HL-60 (cell line): ENCODE data around the gene PCSK1.

Experiments used
- DNase-seq, 2 experiments: peaks; one replicate each; pipeline ENCODE4 v3.0.0-alpha.2; 2010 to 2020; ENCODE audit warnings: low read depth in 1 of 2, low spot score in 1 of 2
- H3K27ac ChIP-seq: fragments of 250-450 bp; sonication (Bioruptor Pico); replicated peaks from 2 replicates; pipeline ENCODE4 v1.5.1; 2020; ENCODE audit warnings: mild to moderate bottlenecking, moderate library complexity
- H3K27me3 ChIP-seq: fragments of 250-450 bp; sonication (Bioruptor Pico); 2 replicates; pipeline ENCODE4 v1.5.1; 2021; ENCODE audit warnings: mild to moderate bottlenecking, moderate library complexity; ENCODE audit not compliant: insufficient read depth, poor library complexity, severe bottlenecking
- H3K4me3 ChIP-seq: replicated peaks from 2 replicates; pipeline ENCODE4 v1.5.1; 2011; ENCODE audit warnings: mild to moderate bottlenecking, control low read depth, low read length; ENCODE audit not compliant: insufficient read depth
- GABPA ChIP-seq: IDR thresholded peaks from 2 replicates; pipeline ENCODE4 v1.6.1; 2012; ENCODE audit warnings: low read depth
- POLR2AphosphoS5 ChIP-seq: IDR thresholded peaks from 2 replicates; pipeline ENCODE4 v1.6.1; 2012; ENCODE audit warnings: low read depth
- SPI1 ChIP-seq: IDR thresholded peaks from 2 replicates; pipeline ENCODE4 v1.6.1; 2012; ENCODE audit warnings: low read depth, mild to moderate bottlenecking, borderline replicate concordance
- TF ChIP-seq, protein P1 (sequence below): IDR thresholded peaks from one replicate; pipeline ENCODE4 v1.5.1; 2011; ENCODE audit warnings: low read length, control low read depth, inconsistent platforms; ENCODE audit not compliant: insufficient read depth
- TF ChIP-seq, protein P2 (sequence below): IDR thresholded peaks from 2 replicates; pipeline ENCODE4 v1.6.1; 2012; ENCODE audit warnings: low read depth; ENCODE audit not compliant: insufficient replicate concordance

Gene PCSK1

DNA sequence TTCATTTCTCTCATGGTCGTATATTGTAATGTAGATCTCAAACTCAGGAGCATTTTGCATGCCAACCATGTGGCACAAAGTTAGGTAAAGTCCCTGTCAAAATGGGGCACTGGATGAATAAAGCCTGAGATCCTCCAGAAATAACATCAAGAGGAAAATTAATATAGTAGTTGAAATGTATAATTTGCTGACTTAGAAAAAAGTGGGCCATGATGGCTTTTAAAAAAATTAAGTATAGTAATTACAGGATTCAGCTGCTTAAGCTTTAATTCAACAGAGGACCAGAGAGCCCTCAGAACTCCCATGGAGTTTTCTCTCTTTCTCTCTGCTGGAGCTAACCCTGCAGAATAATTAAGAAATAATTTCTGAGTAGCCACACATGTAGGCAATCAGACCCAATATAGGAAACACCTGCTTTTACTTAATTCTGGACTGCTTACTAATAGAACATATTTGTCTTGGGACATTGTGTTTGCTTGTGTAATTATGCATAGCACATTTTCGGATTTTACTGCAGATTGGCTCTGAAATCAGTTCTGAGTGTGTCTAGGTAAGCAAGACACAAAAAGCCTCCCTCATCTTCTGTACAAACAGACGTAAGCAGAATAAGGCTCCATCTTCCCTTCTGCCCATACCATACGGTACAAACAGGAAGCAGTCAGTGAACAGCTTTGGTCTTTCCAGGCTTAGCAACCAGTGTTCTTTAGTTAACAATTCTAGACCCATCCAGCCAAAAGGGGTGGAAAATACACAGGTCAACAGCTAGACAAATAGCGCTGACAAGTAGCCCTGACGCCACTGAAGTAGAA lies 26.5 kb upstream of the PCSK1 start:
- Histone ChIP-seq H3K27ac (no peak overlapping the region), H3K4me3 (no peak overlapping the region), H3K27me3 (no peaks in the 10 kb centered on the region)
- DNase-seq, result no peak
- no peak for TF ChIP-seq GABPA
- TF ChIP-seq SPI1, result no peak
- TF ChIP-seq, protein P1, sequence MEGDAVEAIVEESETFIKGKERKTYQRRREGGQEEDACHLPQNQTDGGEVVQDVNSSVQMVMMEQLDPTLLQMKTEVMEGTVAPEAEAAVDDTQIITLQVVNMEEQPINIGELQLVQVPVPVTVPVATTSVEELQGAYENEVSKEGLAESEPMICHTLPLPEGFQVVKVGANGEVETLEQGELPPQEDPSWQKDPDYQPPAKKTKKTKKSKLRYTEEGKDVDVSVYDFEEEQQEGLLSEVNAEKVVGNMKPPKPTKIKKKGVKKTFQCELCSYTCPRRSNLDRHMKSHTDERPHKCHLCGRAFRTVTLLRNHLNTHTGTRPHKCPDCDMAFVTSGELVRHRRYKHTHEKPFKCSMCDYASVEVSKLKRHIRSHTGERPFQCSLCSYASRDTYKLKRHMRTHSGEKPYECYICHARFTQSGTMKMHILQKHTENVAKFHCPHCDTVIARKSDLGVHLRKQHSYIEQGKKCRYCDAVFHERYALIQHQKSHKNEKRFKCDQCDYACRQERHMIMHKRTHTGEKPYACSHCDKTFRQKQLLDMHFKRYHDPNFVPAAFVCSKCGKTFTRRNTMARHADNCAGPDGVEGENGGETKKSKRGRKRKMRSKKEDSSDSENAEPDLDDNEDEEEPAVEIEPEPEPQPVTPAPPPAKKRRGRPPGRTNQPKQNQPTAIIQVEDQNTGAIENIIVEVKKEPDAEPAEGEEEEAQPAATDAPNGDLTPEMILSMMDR, result no peak

DNA sequence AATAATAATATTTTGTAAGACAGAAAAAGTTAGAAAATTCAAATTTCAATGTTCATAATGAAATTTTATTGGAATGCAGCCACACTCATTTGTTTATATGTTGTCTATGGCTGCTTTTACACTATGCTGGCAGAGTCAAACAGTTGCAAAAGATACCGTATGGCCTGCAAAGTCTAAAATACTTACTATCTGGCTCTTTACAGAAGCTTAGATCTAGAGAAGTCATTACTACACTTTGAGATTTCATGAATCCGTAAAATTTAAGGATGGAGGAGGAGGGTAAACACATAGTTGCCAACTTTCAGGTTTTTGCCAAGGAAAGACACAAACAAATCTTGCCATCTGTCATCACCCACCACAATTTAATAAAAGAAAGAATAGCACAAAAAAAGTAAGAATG lies 25.1 kb upstream of the PCSK1 start:
- Histone ChIP-seq H3K4me3 (no peak overlapping the region), H3K27ac (no peak overlapping the region), H3K27me3 (no peaks in the 10 kb centered on the region)
- TF ChIP-seq, protein P1, result no peak
- TF ChIP-seq, protein P2, sequence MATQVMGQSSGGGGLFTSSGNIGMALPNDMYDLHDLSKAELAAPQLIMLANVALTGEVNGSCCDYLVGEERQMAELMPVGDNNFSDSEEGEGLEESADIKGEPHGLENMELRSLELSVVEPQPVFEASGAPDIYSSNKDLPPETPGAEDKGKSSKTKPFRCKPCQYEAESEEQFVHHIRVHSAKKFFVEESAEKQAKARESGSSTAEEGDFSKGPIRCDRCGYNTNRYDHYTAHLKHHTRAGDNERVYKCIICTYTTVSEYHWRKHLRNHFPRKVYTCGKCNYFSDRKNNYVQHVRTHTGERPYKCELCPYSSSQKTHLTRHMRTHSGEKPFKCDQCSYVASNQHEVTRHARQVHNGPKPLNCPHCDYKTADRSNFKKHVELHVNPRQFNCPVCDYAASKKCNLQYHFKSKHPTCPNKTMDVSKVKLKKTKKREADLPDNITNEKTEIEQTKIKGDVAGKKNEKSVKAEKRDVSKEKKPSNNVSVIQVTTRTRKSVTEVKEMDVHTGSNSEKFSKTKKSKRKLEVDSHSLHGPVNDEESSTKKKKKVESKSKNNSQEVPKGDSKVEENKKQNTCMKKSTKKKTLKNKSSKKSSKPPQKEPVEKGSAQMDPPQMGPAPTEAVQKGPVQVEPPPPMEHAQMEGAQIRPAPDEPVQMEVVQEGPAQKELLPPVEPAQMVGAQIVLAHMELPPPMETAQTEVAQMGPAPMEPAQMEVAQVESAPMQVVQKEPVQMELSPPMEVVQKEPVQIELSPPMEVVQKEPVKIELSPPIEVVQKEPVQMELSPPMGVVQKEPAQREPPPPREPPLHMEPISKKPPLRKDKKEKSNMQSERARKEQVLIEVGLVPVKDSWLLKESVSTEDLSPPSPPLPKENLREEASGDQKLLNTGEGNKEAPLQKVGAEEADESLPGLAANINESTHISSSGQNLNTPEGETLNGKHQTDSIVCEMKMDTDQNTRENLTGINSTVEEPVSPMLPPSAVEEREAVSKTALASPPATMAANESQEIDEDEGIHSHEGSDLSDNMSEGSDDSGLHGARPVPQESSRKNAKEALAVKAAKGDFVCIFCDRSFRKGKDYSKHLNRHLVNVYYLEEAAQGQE, result no peak
- DNase-seq, result no peak

DNA sequence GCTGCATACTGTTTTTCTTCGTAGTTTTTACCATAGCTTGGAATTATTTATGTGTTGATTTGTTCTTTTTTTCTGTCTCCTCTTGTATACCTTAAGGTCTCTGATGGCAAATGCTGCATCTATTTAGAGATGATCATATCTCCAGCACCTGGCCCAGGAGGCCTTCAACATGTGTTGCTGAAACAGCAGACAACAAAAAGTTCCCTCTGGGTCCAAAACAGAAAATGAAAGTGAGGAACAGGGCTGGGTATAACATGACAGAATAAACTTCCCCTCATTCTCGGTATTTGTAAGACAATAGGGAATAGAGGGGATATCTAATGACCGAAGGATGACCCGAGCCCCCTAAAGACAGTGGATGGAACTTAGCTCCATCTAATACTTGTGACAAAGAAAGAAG lies 22.7 kb upstream of the PCSK1 start:
- Histone ChIP-seq H3K27ac (no peak overlapping the region), H3K27me3 (no peaks in the 10 kb centered on the region), H3K4me3 (no peak overlapping the region)
- TF ChIP-seq GABPA, result no peak
- no peak for DNase-seq

DNA sequence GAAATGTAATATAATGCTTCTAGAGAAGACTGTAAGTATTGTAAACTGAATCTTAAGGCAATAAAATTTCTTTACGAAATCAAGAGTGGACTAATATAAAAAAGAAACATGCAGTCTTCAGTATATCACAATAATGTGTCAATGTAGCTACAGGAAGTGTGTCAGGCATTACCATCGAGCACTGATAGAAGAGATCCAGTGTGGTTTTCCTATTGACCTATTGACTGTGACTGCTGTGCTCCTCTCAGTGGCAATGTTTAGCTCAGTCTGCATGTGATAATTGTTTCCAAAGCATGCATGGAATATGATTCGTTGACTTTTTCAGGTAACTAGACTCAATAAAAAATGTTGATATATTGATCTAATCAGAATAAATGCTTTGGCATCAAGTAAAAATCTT lies 20.3 kb upstream of the PCSK1 start:
- H3K27ac ChIP-seq, result no peak overlapping the region
- no peak for TF ChIP-seq GABPA
- H3K27me3 ChIP-seq, result no peaks in the 10 kb centered on the region
- no peak overlapping the region for H3K4me3 ChIP-seq
- DNase-seq, result no peak

DNA sequence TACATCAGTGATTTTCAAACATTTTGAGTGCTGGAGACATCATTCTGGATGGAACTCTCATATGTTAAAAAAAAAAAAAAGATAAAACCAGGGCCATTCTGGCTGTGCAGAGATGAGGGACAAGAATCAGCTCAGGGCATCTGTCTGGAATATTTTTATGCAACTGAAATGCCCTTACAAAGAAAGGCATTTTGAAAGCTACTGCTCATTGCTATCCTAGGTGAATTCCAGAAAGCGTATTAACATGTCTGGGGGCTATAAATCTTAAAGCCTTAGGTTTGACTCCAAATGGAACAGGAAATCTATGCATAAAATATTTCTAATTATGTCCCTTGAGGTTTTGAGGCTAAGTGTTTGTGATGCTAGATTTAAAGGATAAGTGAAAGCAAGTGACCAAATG lies 14.9 kb upstream of the PCSK1 start:
- no peak for DNase-seq
- Histone ChIP-seq H3K27ac (no peak overlapping the region), H3K27me3 (no peaks in the 10 kb centered on the region), H3K4me3 (no peak overlapping the region)
- no peak for TF ChIP-seq SPI1
- TF ChIP-seq GABPA, result no peak
- TF ChIP-seq, protein P1, result no peak
- TF ChIP-seq, protein P2, result no peak
- no peak for TF ChIP-seq POLR2AphosphoS5
